Measurements from ENCODE around the gene ADAMTS8. TPM values are rescaled to one million over a fixed set of nuclear protein-coding genes. Genes with fewer than 3 reads are reported as not detected.

The ADAMTS8 gene
- total and polyA plus RNA-seq, 2 experiments from 2014 or later: under 0.01 to 0.10 TPM

GRCh38 chr11:130475426-130476053, 47.1 kb upstream of the ADAMTS8 start:
- in situ Hi-C loops (cut with MboI): no loop called here
- H3K27me3 ChIP-seq (replicated peaks; ENCODE audit: insufficient read depth): no peaks in the 10 kb centered on the region
- TF ChIP-seq EZH2phosphoT487 (IDR thresholded peaks at IDR 0.05; ENCODE audit: insufficient read depth, low read depth) (no peak), EZH2 (IDR thresholded peaks at IDR 0.05; ENCODE audit: insufficient read depth, poor library complexity, severe bottlenecking) (no peak)
- peaks cover 32% of the 10 kb centered on the region for H3K4me1 ChIP-seq (ENCODE audit: insufficient read depth)
- no peak overlapping the region for H3K27ac ChIP-seq
- no peaks in the 10 kb centered on the region for H3K79me2 ChIP-seq (ENCODE audit: insufficient read depth)
- DNase-seq: no peak
- no peaks in the 10 kb centered on the region for H3K9me3 ChIP-seq (ENCODE audit: low read depth)
- WGBS, 2 experiments (ENCODE audit: low coverage in 1 of 2, low lambda C conversion rate in 2 of 2, missing lambda C conversion rate in 2 of 2): 88 to 94% methylated on average over 9 to 10 of the region's 10 CpGs
- no peak overlapping the region for H3K9ac ChIP-seq
- no peaks in the 10 kb centered on the region for H4K20me1 ChIP-seq (ENCODE audit: insufficient read depth)
- H2AFZ ChIP-seq: no peak overlapping the region
- no peak overlapping the region for H3K4me2 ChIP-seq (ENCODE audit: unreplicated experiment)
- no peaks in the 10 kb centered on the region for H3K36me3 ChIP-seq (ENCODE audit: low read depth)
- no peak overlapping the region for H3K4me3 ChIP-seq
- peaks cover 34% of the 10 kb centered on the region for H3F3A ChIP-seq (ENCODE audit: insufficient read depth)
- H3K9me2 ChIP-seq (ENCODE audit: insufficient read depth): no peaks in the 10 kb centered on the region

GRCh38 chr11:130474637-130475400, 46.4 kb upstream of the ADAMTS8 start:
- no peaks in the 10 kb centered on the region for H3K36me3 ChIP-seq (ENCODE audit: low read depth)
- peaks cover 27% of the 10 kb centered on the region for H3F3A ChIP-seq (ENCODE audit: insufficient read depth)
- no peak overlapping the region for H3K4me3 ChIP-seq
- no peaks in the 10 kb centered on the region for H3K27me3 ChIP-seq (replicated peaks; ENCODE audit: insufficient read depth)
- no peaks in the 10 kb centered on the region for H4K20me1 ChIP-seq (ENCODE audit: insufficient read depth)
- in situ Hi-C loops (cut with MboI): no loop called here
- H3K27ac ChIP-seq: no peak overlapping the region
- no peak for DNase-seq
- H3K4me2 ChIP-seq (ENCODE audit: unreplicated experiment): no peak overlapping the region
- no peaks in the 10 kb centered on the region for H3K79me2 ChIP-seq (ENCODE audit: insufficient read depth)
- H3K9me3 ChIP-seq (ENCODE audit: low read depth): no peaks in the 10 kb centered on the region
- peaks cover 25% of the 10 kb centered on the region for H3K4me1 ChIP-seq (ENCODE audit: insufficient read depth)
- H2AFZ ChIP-seq: no peak overlapping the region
- no peaks in the 10 kb centered on the region for H3K9me2 ChIP-seq (ENCODE audit: insufficient read depth)
- TF ChIP-seq EZH2 (IDR thresholded peaks at IDR 0.05; ENCODE audit: insufficient read depth, poor library complexity, severe bottlenecking) (no peak), EZH2phosphoT487 (IDR thresholded peaks at IDR 0.05; ENCODE audit: insufficient read depth, low read depth) (no peak)
- H3K9ac ChIP-seq: no peak overlapping the region
- WGBS, 2 experiments (ENCODE audit: low coverage in 1 of 2, low lambda C conversion rate in 2 of 2, missing lambda C conversion rate in 2 of 2): 96 to 98% methylated on average over 12 of the region's 12 CpGs

GRCh38 chr11:130473795-130474377, 45.5 kb upstream of the ADAMTS8 start:
- no peaks in the 10 kb centered on the region for H4K20me1 ChIP-seq (ENCODE audit: insufficient read depth)
- TF ChIP-seq EZH2phosphoT487 (IDR thresholded peaks at IDR 0.05; ENCODE audit: insufficient read depth, low read depth) (no peak), EZH2 (IDR thresholded peaks at IDR 0.05; ENCODE audit: insufficient read depth, poor library complexity, severe bottlenecking) (no peak)
- peaks cover 17% of the 10 kb centered on the region for H3F3A ChIP-seq (ENCODE audit: insufficient read depth)
- H3K79me2 ChIP-seq (ENCODE audit: insufficient read depth): no peaks in the 10 kb centered on the region
- no peaks in the 10 kb centered on the region for H3K9me2 ChIP-seq (ENCODE audit: insufficient read depth)
- no peak overlapping the region for H3K4me2 ChIP-seq (ENCODE audit: unreplicated experiment)
- no peak overlapping the region for H2AFZ ChIP-seq
- H3K9ac ChIP-seq: no peak overlapping the region
- in situ Hi-C loops (cut with MboI): no loop called here
- H3K27ac ChIP-seq: no peak overlapping the region
- peaks cover 15% of the 10 kb centered on the region for H3K4me1 ChIP-seq (ENCODE audit: insufficient read depth)
- 92 to 95% methylated on average over 21 of the region's 21 CpGs for WGBS, 2 experiments (ENCODE audit: low coverage in 1 of 2, low lambda C conversion rate in 2 of 2, missing lambda C conversion rate in 2 of 2)
- H3K27me3 ChIP-seq (replicated peaks; ENCODE audit: insufficient read depth): no peaks in the 10 kb centered on the region
- no peak for DNase-seq
- H3K9me3 ChIP-seq (ENCODE audit: low read depth): no peaks in the 10 kb centered on the region
- H3K4me3 ChIP-seq: no peak overlapping the region
- H3K36me3 ChIP-seq (ENCODE audit: low read depth): no peaks in the 10 kb centered on the region

- Histone ChIP-seq H2AFZ (no peak overlapping the region), H3K4me2 (ENCODE audit: unreplicated experiment) (no peak overlapping the region), H3K4me3 (no peak overlapping the region), H3K36me3 (ENCODE audit: low read depth) (no peaks in the 10 kb centered on the region), H3K27ac (no peak overlapping the region), H3K79me2 (ENCODE audit: insufficient read depth) (no peaks in the 10 kb centered on the region), H3K4me1 (ENCODE audit: insufficient read depth) (peaks cover 9% of the 10 kb centered on the region), H3K9me3 (ENCODE audit: low read depth) (no peaks in the 10 kb centered on the region), H3K9ac (no peak overlapping the region), H4K20me1 (ENCODE audit: insufficient read depth) (no peaks in the 10 kb centered on the region), H3F3A (ENCODE audit: insufficient read depth) (peaks cover 11% of the 10 kb centered on the region; the same call in 1 of the 2 replicates), H3K9me2 (ENCODE audit: insufficient read depth) (no peaks in the 10 kb centered on the region), H3K27me3 (replicated peaks; ENCODE audit: insufficient read depth) (no peaks in the 10 kb centered on the region)
- no peak for TF ChIP-seq EZH2phosphoT487 (IDR thresholded peaks at IDR 0.05; ENCODE audit: insufficient read depth, low read depth)
- no peak for TF ChIP-seq EZH2 (IDR thresholded peaks at IDR 0.05; ENCODE audit: insufficient read depth, poor library complexity, severe bottlenecking)
- in situ Hi-C loops (cut with MboI): no loop called here
- no peak for DNase-seq
- 96 to 97% methylated on average over 50 of the region's 52 CpGs for WGBS, 2 experiments (ENCODE audit: low coverage in 1 of 2, low lambda C conversion rate in 2 of 2, missing lambda C conversion rate in 2 of 2)
Measured at GRCh38 chr11:130473056-130473794, 44.8 kb upstream of the ADAMTS8 start.

Data from GM23248 (cell line).